GM12878 (cell line): ENCODE measurements around the gene HSF4. TPM values are rescaled to one million over a fixed set of nuclear protein-coding genes. Genes with fewer than 3 reads are reported as not detected.
A peak's percentile ranks its signal among the peaks of the same experiment; 100 is the strongest.

Source experiments
- ATAC-seq: fragments of 200-7000 bp; cut with Tn5 transposase; 3 replicates; pipeline ENCODE4 v1.9.1; 2020; ENCODE audit warnings: mild to moderate bottlenecking, moderate library complexity
- BruUV-seq: library from RNA; stranded (reverse); fragments of 400-500 nt; replicated peaks from 2 replicates; lab custom pipeline; 2021; lab: Mats Ljungman, UMichigan
- CTCF ChIA-PET: fragments of 300-600 bp; sonication (Branson Sonifier 250); formaldehyde crosslinking; extraction: SDS; loops from one replicate; lab custom pipeline; 2021; ENCODE audit warnings: inconsistent platforms; lab: Yijun Ruan, JAX
- POLR2A ChIA-PET: fragments of 350-600 bp; formaldehyde crosslinking; extraction: SDS; loops from one replicate; lab custom pipeline; 2021; ENCODE audit warnings: inconsistent platforms; lab: Charles Lee
- RAD21 ChIA-PET: fragments of 300-600 bp; sonication (Branson Sonifier 250); formaldehyde crosslinking; loops from one replicate; lab custom pipeline; 2023; ENCODE audit warnings: antibody characterized with exemption; ENCODE audit not compliant: unreplicated experiment; lab: Charles Lee
- SMC1A ChIA-PET: fragments of 300-600 bp; sonication (Branson Sonifier 250); formaldehyde crosslinking; loops from one replicate; lab custom pipeline; 2023; ENCODE audit not compliant: unreplicated experiment, uncharacterized antibody; lab: Charles Lee
- DNase-seq: peaks from one replicate; pipeline ENCODE4 v3.0.0-alpha.2; 2011; ENCODE audit warnings: low read depth, low spot score
- FAIRE-seq: peaks from 3 replicates; lab custom pipeline; 2011; peaks lifted over from hg19 to GRCh38; lab: Jason Lieb, UNC
- H2AFZ ChIP-seq: 2 replicates; pipeline ENCODE4 v1.6.0; 2011; ENCODE audit warnings: low read depth, low read length, control low read depth; ENCODE audit not compliant: control insufficient read depth
- H3K27ac ChIP-seq: 2 replicates; pipeline ENCODE4 v1.5.1; 2011; ENCODE audit warnings: control low read depth; ENCODE audit not compliant: control insufficient read depth, insufficient read depth
- H3K27me3 ChIP-seq, 2 experiments: replicated peaks in 1 of 2; 2 replicates each; pipeline versions ENCODE4 v1.6.0 to v1.6.1; 2011; ENCODE audit warnings: low read length in 1 of 2; ENCODE audit not compliant: control insufficient read depth in 2 of 2, insufficient read depth in 2 of 2
- H3K36me3 ChIP-seq, 2 experiments: 2 replicates each; pipeline ENCODE4 v1.5.1; 2011; ENCODE audit warnings: low read length in 1 of 2; ENCODE audit not compliant: control insufficient read depth in 2 of 2, insufficient read depth in 2 of 2
- H3K4me1 ChIP-seq: 2 replicates; pipeline ENCODE4 v1.6.1; 2011; ENCODE audit warnings: mild to moderate bottlenecking, low read length, moderate library complexity, mixed read lengths; ENCODE audit not compliant: control insufficient read depth, insufficient read depth
- H3K4me2 ChIP-seq: 2 replicates; pipeline ENCODE4 v1.6.0; 2011; ENCODE audit warnings: control low read depth; ENCODE audit not compliant: control insufficient read depth, insufficient read depth
- H3K4me3 ChIP-seq: fragments of 200-600 bp; sonication (generic); 2 replicates; pipeline ENCODE4 v1.5.1; 2016
- H3K79me2 ChIP-seq: 2 replicates; pipeline ENCODE4 v1.6.0; 2011; ENCODE audit warnings: low read length; ENCODE audit not compliant: control insufficient read depth, insufficient read depth
- H3K9ac ChIP-seq: 2 replicates; pipeline ENCODE4 v1.8.0; 2011; ENCODE audit warnings: low read length, control low read depth, mixed read lengths; ENCODE audit not compliant: control insufficient read depth, insufficient read depth
- H3K9me3 ChIP-seq: replicated peaks from 3 replicates; pipeline ENCODE4 v1.5.1; 2011; ENCODE audit warnings: mild to moderate bottlenecking, low read length; ENCODE audit not compliant: control insufficient read depth, insufficient read depth
- H4K20me1 ChIP-seq: 2 replicates; pipeline ENCODE4 v1.6.0; 2011; ENCODE audit not compliant: control insufficient read depth, insufficient read depth
- BHLHE40 ChIP-seq, 2 experiments: fragments of 450-650 bp in 1 of 2; IDR thresholded peaks; 2 replicates each; pipeline ENCODE4 v1.6.1; 2011 to 2017; ENCODE audit warnings: low read depth in 2 of 2, borderline replicate concordance in 1 of 2, improper control_type of control experiment in 1 of 2, low read length in 1 of 2, mild to moderate bottlenecking in 1 of 2
- BRCA1 ChIP-seq: IDR thresholded peaks from 2 replicates; pipeline ENCODE4 v1.6.1; 2011; ENCODE audit warnings: low read depth, low read length, improper control_type of control experiment
- CREM ChIP-seq: IDR thresholded peaks from 2 replicates; pipeline ENCODE4 v1.6.1; 2014; ENCODE audit warnings: antibody characterized with exemption, low read depth
- EGR1 ChIP-seq, 2 experiments: IDR thresholded peaks; 1 replicate in 1 of 2; 2 replicates in 1 of 2; pipeline ENCODE4 v1.6.1; 2011 to 2012; ENCODE audit warnings: low read depth in 2 of 2, low read length in 2 of 2, borderline replicate concordance in 1 of 2, mild to moderate bottlenecking in 1 of 2, moderate library complexity in 1 of 2
- ETV6 ChIP-seq, 2 experiments: fragments of 450-650 bp in 1 of 2; IDR thresholded peaks in 1 of 2; conservative IDR thresholded peaks in 1 of 2; 2 replicates each; pipeline ENCODE4 v1.6.1; 2014; ENCODE audit warnings: antibody characterized with exemption in 1 of 2, borderline replicate concordance in 1 of 2, low read depth in 1 of 2, mild to moderate bottlenecking in 1 of 2, moderate library complexity in 1 of 2
- HDAC6 ChIP-seq: fragments of 200-600 bp; sonication (generic); IDR thresholded peaks from one replicate; pipeline ENCODE4 v1.8.0; 2017; ENCODE audit warnings: antibody characterized with exemption; ENCODE audit not compliant: unreplicated experiment
- IRF4 ChIP-seq: IDR thresholded peaks from 2 replicates; pipeline ENCODE4 v1.6.1; 2011; ENCODE audit warnings: low read depth, low read length
- KLF5 ChIP-seq: fragments of 450-650 bp; IDR thresholded peaks from 2 replicates; pipeline ENCODE4 v1.6.1; 2014; ENCODE audit warnings: mild to moderate bottlenecking; ENCODE audit not compliant: partially characterized antibody
- NBN ChIP-seq: fragments of 450-650 bp; IDR thresholded peaks from 2 replicates; pipeline ENCODE4 v1.6.1; 2016
- POLR2AphosphoS5 ChIP-seq: IDR thresholded peaks from 2 replicates; pipeline ENCODE4 v1.6.1; 2011; ENCODE audit warnings: mild to moderate bottlenecking, low read length, inconsistent platforms
- SREBF2 ChIP-seq: IDR thresholded peaks from 2 replicates; pipeline ENCODE4 v1.6.1; 2012; ENCODE audit warnings: mild to moderate bottlenecking, low read length
- WGBS: methylation state at CpG from one replicate; pipeline ENCODE4 v1.1.6; 2016; ENCODE audit warnings: low lambda C conversion rate; ENCODE audit not compliant: insufficient replicate concordance, insufficient coverage; ENCODE audit errors: missing lambda C conversion rate; 5-methylcytosine and 5-hydroxymethylcytosine counted together
- in situ Hi-C: fragments of 300-500 bp; cut with MboI; formaldehyde crosslinking; loops from 9 replicates; pipeline ENCODE4 v1.14.3; 2018; ENCODE audit warnings: mixed read lengths
- intact Hi-C: fragments of 100-400 bp; cut with micrococcal nuclease; formaldehyde crosslinking; loops from one replicate; pipeline ENCODE4 v1.14.2; 2022; ENCODE audit not compliant: unreplicated experiment
- polyA plus RNA-seq, 11 experiments: library from polyadenylated mRNA; depleted of rRNA in 4 of 11; unstranded in 6 of 11; stranded (reverse) in 5 of 11; fragments of >200 nt; fragmentation: Nextera tagmentation in 4 of 11; fragmentation: Illumina TruSeq in 1 of 11; extraction: Ambion mirVana in 4 of 11; extraction: Trizol in 1 of 11; gene quantifications; 1 replicate in 1 of 11; 2 replicates in 10 of 11; pipeline versions ENCODE4 v1.2.1 to v1.2.3, GENCODE V29; 2011 to 2016; ENCODE audit warnings: inconsistent platforms in 2 of 11, missing spikeins in 2 of 11, low read depth in 1 of 11
- total RNA-seq, 4 experiments: library from RNA; depleted of rRNA in 3 of 4; stranded (reverse); fragments of >200 nt in 3 of 4; fragmentation: Illumina TruSeq in 1 of 4; extraction: Trizol in 1 of 4; gene quantifications; 2 replicates each; pipeline versions ENCODE4 v1.2.1 to v1.2.3, GENCODE V29; 2013 to 2021

HSF4 gene
- total and polyA plus RNA-seq, 10 of the 15 experiments (the other 5 are each of a cell fraction or from before 2014, with no cell fraction given): 0.31 to 9.9 (median 2.6) TPM; not detected in 1

DNA sequence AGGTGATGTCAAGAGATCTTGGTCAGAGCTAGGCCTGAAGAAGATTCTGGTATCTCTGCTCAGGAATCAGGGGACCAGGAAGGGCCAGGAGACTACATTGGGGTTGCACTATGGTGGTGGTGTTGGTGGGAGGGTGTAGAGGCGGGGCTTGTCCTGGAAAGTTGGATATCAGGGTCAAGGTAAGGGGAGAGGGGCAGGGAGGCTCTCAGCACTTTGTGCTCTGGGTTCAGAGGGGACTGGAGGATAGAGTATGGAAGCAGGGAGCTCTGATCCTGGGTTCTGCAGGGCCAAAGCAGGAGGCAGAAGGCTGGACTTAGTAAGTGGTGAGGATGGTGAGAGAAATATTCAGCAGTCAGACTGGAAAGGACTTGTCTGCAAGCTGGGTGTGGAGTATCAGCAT is 8.8 kb downstream of the HSF4 start:
- FAIRE-seq (no peak), DNase-seq (no peak), ATAC-seq (no peak)
- Histone ChIP-seq H3K9ac (peak overlapping the region; percentile 7; the same call in 1 of the 2 replicates), H3K36me3 (no peaks in the 10 kb centered on the region), H2AFZ (no peak overlapping the region), H3K4me1 (peaks cover 42% of the 10 kb centered on the region), H3K9me3 (no peaks in the 10 kb centered on the region), H3K79me2 (no peaks in the 10 kb centered on the region), H4K20me1 (no peaks in the 10 kb centered on the region), H3K4me3 (peak overlapping the region; percentile 55), H3K27ac (no peak overlapping the region), H3K4me2 (peak overlapping the region; percentile 99), H3K27me3 (no peaks in the 10 kb centered on the region)
- TF ChIP-seq KLF5 (no peak), BHLHE40 (IDR thresholded peaks at IDR 0.05; ENCODE audit: borderline replicate concordance in 1 of 2, low read depth in 2 of 2, low read length in 1 of 2) (no peak), EGR1 (IDR thresholded peaks at IDR 0.05; ENCODE audit: borderline replicate concordance in 1 of 2, low read depth in 2 of 2, low read length in 2 of 2) (no peak), IRF4 (no peak), BRCA1 (no peak), NBN (no peak), SREBF2 (no peak), CREM (no peak), ETV6 (conservative IDR thresholded peaks at IDR 0.05 in 1 of 2, IDR thresholded peaks at IDR 0.05 in 1 of 2; ENCODE audit: borderline replicate concordance in 1 of 2, low read depth in 1 of 2) (no peak), POLR2AphosphoS5 (no peak), HDAC6 (no peak)
- no TSS peak for BruUV-seq
- ChIA-PET POLR2A (interaction anchor here (0.6 to 10.9 kb wide), 5 partner anchors 9 to 252 kb away, joined by 3 to 137 read pairs (median 4); partner anchors contain the start of genes FBXL8, HSF4 and TRADD), RAD21 (interaction anchor here (0.6 to 2.0 kb wide), 4 partner anchors 12 to 948 kb away, joined by 3 to 7 read pairs (median 3); partner anchors contain the start of gene B3GNT9), SMC1A (interaction anchor here (0.6 to 1.4 kb wide), 5 partner anchors 9 to 146 kb away, joined by 3 to 9 read pairs (median 4); no protein-coding TSS in a partner anchor), CTCF (interaction anchor here (0.8 to 5.3 kb wide), 6 partner anchors 8 to 292 kb away, joined by 3 to 36 read pairs (median 4); partner anchors contain the start of genes FBXL8 and TRADD)
- in situ Hi-C loops (no loop called here), intact Hi-C loops (no loop called here)
- 33% methylated on average over 1 of the region's 1 CpG for WGBS
